Activated CD4-positive, alpha-beta T cell treated with anti-CD3 and anti-CD28 coated beads, Interleukin-2, amount 50 U/mL, for 1 hour (primary cell): ENCODE measurements around the gene NKIRAS2.
"Not testable (repeated sequence)": the region's sequence is repeated elsewhere in the genome, so short reads cannot be mapped to it uniquely, and the experiment has no call there.

Source experiments
- DNase-seq: peaks from one replicate; pipeline ENCODE4 v3.0.0-alpha.2; 2020

The NKIRAS2 gene

DNA sequence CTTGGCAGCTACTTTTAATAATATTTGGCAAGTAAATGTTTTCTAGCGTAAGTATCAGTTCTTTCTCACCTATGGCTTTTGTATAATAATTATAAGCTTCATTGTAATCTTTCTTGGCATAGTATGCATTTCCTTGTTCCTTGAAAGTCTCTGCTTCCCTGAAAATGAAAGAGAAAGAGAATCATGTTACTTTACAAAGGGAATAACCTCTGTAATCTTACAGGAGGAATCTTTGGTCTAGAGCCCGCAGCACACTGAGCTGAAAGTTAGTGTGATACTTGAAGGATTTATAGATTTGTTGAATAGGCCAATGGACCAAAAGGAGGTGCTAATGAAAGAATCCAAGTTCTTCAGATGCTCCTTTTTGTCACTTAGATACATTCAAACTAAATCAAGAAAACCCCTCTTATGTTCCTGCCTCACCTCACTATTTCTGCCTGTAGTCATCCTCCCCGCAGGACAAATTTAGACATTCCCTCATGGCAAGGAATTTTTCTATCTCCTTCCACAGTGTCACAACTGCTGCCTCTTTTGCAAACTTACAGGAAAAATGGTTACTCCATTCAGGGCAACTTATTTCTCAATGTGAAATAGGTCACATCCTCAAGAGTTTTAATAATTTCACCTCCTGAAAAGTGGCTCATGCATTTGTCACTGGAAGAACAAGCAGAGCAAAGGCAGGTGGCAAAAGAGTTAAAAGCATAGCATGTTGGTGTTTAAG, 19.3 kb upstream of the NKIRAS2 start:
- DNase-seq: no peak

DNA sequence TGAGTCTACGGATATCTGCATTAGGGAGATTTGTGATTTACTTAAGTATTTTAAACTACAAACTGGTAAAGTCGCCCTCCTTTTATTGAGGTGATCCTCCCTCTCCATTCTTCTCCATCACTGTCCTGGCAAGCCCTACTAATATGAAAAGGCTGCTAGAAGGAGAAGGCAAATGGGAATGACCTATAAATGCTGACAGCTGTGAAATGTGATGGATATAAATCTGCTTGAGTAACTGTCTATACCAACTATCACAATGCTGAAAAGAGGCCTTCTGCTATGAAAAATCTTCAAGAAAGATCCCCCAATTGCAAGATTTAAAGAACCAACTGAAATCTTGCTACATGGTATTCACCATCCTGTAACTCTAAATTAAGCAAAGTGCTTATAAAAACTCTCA, 18.2 kb upstream of the NKIRAS2 start:
- DNase-seq: no peak

DNA sequence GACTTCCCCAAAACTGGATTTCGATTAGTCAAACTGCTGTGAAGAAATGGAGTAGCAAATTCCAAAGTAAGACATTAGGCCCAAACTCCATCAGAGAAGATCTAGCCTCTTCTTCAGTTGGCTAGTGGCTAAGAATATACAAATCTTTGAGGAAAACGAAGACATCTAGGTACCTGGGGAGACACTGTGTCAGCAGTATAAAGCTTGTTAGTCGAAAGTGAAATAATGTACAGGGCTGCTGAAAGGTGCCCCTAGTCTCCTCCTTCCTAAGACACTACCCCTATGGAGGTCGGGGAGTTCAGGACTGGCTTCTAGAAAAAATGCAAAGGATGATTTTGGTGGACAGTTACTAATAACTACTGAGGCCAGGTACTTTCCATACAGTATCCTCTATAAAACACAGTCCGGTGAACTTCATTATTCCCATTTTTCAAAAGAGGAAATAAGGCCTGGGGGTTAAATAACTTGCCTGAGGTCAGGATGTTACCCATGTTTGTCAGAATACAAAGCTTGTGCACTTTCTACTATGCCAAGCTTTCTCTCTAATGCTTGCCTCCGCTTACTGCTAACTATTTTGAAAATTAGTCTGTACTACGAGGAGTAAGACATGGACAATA, 17.6 kb upstream of the NKIRAS2 start:
- DNase-seq: no peak

DNA sequence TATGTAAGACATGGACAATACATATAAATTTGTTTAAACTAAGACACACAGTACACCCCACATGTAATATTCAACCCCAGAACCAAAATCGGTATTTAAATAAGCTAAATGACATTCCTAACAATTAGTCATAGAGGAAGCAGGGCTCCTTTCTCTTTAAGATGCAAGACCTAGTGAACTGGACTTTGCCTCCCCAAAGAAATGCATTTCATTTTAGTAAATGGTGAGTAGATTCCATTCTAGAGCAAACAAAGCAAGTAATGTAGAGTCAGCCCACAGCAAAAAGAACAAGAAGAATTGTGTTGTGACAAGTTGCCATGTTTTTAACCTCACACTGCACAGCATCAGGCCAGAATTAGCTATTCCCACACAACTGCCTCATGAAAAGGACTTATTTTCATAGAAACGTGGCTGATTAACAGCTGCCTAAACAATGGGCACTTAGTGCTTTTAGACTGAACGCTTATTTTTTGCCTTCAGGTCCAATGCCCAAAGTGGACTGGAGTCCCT, 17.0 kb upstream of the NKIRAS2 start:
- DNase-seq: no peak

DNA sequence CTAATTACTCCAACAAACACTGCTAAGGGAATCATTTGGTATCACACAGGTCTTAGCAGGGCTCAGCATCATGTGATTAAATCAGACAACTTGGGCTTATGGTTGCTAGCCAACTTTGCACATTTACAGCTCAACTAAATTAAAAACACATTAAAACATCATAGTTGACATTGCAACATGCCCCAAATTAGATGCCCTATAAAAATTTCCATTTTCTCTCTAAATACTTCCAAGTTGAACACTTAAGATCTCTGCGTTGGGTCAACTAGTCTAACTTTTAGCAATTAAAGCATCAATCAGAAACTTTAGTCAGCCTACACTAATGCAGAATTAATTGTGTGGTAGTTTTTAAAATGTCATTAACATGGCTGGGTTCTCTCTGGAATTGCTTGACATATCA, 14.7 kb upstream of the NKIRAS2 start:
- DNase-seq: no peak

DNA sequence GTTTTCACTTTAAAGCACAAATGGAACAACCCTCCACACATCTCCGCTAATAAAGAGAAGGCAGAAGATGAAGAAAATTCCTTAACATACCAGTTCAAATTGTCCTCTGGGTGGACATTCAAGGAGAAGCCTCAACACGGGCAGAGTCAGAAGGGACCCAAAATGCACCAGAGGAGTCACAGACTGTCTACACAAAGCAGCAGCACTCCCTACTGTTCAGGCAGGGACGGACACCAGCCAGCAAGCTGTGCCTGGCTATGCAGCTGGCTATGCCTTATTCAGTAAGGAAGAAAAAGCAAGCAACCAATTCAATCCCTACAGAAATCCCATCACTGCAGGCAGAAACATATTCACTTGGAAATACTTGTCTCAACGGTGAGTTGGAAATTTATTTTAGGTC, 10.7 kb upstream of the NKIRAS2 start:
- DNase-seq: no peak

DNA sequence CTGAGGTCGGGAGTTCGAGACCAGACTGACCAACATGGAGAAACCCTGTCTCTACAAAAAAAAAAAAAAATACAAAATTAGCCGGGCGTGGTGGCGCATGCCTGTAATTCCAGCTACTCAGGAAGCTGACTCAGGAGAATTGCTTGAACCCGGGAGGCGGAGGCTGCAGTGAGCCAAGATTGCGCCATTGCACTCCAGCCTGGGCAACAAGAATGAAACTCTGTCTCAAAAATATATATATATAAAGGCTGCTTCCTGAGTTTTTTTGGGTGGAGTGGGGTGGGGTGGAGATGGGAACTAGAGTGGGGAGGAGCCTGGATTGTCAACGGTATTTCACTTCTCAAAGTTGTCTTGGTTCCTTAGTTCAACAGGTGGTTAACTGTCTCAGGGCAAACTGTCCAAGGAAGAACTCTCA, 9.6 kb upstream of the NKIRAS2 start:
- DNase-seq: not testable (repeated sequence)

DNA sequence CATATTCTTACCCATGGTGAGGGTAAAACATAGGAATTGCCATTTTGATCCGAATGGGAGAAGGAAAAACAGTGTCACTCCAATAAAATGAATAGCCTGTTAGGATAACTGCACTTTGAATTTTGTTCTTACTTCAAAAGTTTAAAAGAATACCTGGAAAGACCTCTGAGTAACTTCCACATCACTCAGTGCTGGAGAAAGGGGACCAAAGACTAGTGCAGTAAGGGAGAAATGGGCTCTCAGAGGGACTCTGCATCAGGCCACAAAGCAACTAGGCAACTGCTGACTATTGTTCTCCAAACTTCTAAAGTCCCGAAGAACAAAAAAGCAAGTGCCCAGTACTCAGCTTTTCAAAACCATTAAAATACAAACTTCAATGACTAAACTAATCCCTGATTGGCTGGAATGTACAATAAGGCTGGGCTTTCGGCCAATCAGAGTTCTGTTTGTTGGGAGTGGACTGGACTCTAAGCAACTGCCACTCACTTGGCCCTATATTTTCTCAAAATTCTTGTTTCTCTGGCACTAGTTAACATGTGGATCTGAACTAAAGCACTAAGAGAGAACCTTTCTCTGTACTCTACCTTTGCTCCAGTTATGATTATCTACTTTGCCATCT, 8.9 kb upstream of the NKIRAS2 start:
- DNase-seq: no peak

DNA sequence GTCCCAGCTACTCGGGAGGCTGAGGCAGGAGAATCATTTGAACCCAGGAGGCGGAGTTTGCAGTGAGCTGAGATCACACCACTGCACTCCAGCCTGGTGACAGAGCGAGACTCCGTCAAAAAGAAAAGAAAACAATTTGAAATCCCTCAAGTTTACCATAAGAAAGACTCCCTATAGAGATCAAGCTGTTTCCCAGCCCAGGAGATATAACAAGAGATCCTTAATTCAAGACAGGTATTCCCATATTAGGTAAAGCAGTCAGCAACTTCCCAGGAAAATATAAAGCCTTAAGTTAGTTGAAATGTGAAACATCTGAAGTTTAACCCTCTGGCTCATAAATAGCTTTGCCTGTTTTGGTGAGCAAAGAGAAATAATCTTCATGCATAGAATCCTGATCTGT, 7.5 kb upstream of the NKIRAS2 start:
- not testable (repeated sequence) for DNase-seq

DNA sequence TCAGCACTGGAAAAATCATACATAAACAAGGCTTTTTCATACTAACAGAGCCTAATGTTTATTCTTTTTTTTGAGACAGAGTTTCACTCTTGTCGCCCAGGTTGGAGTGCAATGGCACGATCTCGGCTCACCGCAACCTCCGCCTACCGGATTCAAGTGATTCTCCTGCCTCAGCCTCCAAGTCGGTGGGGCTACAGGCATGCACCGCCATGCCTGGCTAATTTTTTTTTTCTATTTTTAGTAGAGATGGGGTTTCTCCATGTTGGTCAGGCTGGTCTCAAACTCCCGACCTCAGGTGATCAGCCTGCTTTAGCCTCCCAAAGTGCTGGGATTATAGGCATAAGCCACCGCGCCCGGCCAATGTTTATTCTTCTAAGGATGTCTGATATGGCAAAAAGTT, 6.2 kb upstream of the NKIRAS2 start:
- DNase-seq: not testable (repeated sequence)

DNA sequence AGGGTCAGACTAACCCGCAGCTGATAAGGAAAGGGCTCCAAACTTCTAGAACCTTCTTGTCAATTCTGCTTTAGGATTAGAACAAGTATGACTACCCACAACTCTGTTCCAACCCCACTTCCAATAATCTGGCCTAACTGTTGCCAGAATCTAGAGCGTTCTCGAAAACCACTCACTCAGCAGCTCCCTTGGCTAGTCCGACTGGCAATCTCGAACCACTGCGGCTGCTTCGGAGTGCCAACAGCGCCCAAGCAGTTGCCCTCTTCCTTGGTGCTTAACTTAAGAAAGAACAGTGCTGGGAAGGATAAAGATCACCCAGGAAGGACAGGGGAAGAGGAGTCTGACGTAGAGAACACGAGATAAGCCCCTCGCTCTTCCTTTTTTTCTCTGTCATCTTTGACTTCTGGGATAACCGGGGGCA, 3.5 kb upstream of the NKIRAS2 start:
- peak; percentile 13 for DNase-seq

DNA sequence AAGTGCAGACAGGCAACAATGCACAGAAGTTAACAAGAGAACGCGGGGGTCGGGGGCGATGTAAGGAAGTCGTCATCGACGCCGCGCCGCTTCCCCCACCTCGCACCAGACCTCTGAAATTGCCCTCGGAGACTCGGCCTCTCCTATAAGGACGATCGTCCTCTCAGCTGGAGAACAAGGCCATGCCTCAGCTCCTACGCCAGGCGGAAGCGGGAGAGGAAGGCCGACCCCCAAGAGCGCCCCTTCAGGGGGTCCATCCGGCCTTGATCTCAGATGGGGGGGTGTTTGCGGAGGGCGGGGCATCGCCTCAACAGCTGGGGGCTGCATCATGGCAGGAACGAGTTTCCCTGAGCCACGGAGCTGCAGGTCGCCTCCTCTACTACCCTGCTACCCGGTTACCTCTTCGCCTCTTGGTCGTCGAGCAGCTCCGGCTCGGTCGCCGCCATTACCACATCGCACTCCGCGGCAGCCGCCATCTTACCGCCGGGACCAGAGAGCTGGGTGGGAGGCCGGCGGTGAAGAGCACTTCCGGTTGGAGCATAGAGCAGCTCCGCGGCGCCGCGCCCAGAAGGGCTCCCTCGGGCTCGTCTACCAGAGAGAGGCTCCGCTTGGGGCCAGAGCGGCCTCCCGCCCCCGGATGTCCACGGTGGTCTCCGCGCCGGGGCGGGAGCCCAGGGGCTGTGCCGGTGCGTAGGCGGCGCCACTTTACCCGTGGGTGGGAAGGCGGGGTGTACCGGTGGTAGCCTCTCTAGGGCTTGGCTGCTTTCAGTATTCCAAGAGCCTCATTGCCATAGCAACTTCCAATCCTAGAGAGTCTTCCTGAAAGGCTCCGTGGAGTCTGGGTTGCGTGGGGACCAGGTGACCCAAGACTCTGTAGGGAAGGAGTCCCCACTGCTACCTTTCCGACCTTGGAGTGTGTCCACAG, 2.7 kb upstream of the NKIRAS2 start, which contains the start of gene DNAJC7:
TSS of gene DNAJC7 (minus strand) at position 499 of the 925 bp plus-strand sequence. CDS start at position 476, 23 bp downstream.
- peak; percentile 87 for DNase-seq

DNA sequence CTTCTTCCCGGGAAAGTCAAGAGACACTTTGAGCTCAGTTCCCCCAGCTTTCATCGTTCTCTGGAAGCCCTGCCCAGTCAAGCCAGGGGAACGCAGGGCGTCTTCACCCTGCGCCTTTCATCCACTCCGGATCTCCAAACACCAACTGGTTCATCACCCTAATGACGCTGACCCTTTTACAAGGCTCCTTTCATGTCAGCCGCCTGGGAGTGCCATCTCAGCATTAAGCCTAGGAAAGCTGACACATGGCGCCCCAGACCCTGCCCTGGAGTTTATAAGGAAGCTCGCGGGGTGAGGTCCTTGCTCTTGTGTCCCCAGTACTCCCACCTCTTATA, 2.1 kb upstream of the NKIRAS2 start:
- DNase-seq: no peak

DNA sequence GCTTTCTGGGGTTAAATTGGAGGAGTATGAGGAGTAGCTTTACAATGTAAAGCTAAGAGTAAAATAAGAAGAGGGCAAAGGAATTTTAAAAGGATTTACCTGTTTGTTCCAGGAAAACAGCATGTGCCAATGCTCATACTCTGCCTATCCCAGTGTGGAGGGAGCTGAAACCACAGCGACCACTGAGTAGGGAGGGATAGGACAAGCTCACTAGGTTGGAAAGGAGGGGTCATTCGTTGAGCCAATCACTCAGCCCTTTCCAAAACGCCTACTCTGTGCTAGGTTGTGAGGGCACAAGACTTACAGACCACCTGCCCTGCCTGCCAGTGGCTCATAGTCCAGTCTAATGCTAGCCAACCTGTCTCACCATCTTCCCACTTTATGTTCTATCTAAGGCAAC, 1.6 kb upstream of the NKIRAS2 start:
- DNase-seq: no peak

DNA sequence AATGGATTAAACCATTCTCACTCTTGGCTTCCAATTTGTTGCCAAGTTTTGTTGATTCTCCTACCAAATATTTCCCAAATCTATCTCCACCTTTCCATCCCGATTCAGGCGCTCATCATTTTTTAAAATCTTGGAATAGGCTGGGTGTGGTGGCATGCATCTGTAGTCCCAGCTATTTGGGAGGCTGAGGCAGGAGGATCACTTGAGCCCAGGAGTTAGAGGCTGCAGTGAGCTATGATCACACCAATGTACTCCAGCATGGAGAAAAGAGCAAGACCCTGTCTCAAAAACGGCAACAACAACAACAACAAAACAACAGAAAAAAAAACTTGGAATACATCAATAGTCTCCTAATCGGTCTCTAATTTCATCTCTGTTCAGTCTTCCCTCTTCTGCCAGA, 902 bp upstream of the NKIRAS2 start:
- DNase-seq: no peak

DNA sequence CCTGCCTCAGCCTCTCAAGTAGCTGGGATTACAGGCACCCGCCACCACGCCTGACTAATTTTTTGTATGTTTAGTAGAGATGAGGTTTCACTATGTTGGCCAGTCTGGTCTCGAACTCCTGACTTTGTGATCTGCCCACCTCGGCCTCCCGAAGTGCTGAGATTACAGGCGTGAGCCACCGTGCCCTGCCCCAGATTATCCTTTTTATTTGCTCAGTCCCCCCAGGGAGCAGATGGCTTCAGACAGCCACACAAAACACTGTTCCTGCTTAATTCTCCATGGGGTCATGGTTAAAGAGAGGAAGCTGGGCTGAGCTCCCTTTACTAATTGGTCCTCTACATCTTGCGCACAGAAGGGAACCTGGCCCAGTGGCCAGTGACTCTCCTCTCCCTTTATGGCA, 955 bp downstream of the NKIRAS2 start:
- not testable (repeated sequence) for DNase-seq

DNA sequence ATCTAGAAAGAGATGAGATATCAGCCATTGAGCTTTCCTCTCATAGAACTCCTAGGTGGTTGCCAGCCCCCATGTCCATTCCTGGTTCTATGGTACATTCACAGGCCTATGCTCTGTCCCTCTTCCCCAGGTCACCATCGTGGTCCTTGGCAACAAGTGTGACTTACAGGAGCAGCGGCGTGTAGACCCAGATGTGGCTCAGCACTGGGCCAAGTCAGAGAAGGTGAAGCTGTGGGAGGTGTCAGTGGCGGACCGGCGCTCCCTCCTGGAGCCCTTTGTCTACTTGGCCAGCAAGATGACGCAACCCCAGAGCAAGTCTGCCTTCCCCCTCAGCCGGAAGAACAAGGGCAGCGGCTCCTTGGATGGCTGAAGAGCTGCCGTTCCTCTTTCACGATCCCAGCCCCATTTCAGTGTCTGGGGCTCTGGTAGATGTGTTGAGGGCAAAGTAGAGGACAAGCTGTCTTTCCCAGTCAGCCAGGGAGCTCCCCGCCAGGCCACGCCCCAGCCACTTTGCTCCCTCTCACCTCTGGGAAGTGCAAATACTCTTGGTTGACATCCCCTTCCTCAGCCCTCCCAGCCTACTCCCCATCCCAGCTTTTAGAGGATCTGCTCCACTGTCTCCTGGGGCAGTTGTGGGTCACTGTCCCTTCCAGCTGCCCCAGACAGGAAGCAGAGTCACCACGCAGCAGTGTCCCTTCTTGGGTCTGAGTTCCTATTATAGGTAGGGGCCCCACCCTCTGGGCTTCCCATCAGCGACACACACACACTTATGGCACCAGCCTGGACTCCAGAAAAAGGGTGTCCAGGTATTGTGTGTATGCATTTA, 3.8 kb downstream of the NKIRAS2 start:
- DNase-seq: no peak

DNA sequence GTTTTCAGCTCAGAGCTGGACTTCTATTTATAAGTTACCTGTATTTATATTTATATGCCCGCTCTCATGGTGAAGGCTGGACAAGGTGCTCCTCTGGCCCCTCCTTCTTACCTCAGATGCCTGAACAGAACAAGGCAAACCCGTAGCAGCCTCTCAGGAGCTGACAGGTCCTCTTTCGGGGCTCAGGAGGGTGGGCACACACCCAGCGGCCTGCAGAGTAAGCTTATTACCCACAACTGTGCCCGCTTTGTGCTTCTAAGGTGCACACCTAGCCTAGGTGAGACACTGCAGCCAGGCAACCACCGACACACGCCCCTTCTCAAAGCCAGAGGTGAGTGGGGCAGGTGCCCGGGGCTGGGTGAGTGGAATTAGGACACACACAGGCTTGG, 5.3 kb downstream of the NKIRAS2 start:
- DNase-seq: no peak

DNA sequence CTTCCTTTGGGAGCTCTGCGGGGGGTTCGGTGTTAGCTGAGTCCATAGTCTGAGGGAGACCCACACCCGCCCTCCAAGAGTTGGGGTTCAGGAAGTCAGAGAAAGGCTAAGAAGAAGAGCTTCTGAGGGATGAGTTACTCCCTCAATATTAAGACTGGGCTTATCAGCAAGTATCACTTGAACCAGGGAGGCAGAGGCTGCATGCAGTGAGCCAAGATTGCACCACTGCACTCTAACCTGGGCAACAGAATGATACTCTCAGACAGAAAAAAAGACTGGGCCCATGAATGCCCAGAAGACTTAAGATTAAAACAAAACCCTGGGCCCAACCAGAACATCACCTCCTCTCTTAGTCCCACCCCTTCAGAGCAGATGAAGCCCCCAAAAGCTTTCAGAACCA, 6.0 kb downstream of the NKIRAS2 start:
- no peak for DNase-seq

DNA sequence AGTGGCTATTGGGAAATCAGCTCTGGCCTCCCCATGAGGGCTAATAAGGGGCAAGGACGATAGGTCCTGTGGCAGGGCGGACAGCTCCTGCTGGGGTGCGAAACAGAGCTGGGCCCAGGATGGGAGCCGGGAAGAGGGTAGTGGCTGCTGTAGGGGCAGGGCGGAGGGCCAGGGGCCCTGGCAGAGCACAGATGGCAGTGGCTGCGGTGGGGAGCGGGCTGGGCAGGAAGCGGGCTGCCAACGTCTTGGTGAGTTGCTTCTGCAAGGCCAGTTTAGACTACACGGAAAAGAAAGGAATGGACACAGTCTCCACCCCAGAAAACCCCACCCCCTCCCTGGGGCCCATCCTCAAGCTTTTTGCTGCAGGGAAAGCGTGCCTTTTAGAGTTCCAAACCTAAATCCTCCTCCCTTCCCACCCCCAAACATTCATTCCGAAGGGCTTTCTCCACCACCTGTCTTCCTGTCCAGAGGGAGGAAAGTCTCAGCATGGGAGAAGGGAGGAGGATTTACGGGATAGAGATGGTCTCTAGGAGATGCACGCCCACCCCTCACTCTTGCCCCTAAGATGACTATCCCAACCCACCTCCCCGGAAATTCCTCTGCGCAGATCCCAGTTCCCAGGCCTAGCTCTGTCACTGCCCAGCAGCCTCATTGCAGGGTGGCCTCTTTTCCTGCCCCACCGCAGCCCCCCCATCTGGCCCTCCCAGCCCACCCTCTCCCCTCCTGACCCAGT, 7.1 kb downstream of the NKIRAS2 start:
- no peak for DNase-seq

DNA sequence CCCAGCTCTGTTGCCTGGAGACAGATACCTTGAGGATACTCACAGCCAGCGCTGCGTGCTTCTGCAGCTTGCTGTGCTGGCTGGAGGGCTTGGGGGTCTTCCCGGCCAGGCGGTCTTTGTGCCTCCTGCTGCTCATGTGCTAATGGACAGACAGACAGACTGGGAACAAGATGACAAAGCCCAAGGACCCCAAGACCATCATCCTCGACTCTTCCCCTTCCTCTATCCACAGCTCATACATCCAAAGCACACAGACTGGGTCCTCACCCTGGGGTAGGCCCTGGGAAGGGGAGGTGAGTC, 7.7 kb downstream of the NKIRAS2 start:
- DNase-seq: no peak
